Measurements from ENCODE around the gene SH3RF1. TPM values are rescaled to one million over a fixed set of nuclear protein-coding genes. Genes with fewer than 3 reads are reported as not detected.

Gene SH3RF1
- total and polyA plus RNA-seq, 2 of the 8 experiments (the other 6 are each of a cell fraction or from before 2014, with no cell fraction given), result 6.9 to 15.1 TPM

GRCh38 chr4:169200361-169201030 lies 70.3 kb downstream of the SH3RF1 start:
- POLR2A ChIA-PET (ENCODE audit: partially characterized antibody), result no interaction called here

More at GRCh38 chr4:169200361-169201030, 70.3 kb downstream of the SH3RF1 start:
- no peak overlapping the region for H2BK5ac ChIP-seq (ENCODE audit: low read depth, low read length)
- FAIRE-seq (no peak), DNase-seq (ENCODE audit: low read depth in 1 of 2, low spot score in 2 of 2) (no peak)
- H3K4me2 ChIP-seq (ENCODE audit: insufficient read depth in 1 of 2, low read depth in 2 of 2, low read length in 2 of 2), result no peak overlapping the region
- no peak overlapping the region for H3K14ac ChIP-seq (ENCODE audit: insufficient read length)
- H2BK20ac ChIP-seq (ENCODE audit: low read length), result no peak overlapping the region
- no peaks in the 10 kb centered on the region for H4K20me1 ChIP-seq (replicated peaks in 1 of 2; ENCODE audit: control insufficient read depth in 1 of 2, insufficient read depth in 2 of 2, low read length in 2 of 2)
- no peak overlapping the region for H3K4ac ChIP-seq (replicated peaks; ENCODE audit: insufficient read length, low read depth, low read length)
- no peaks in the 10 kb centered on the region for H3K79me1 ChIP-seq (ENCODE audit: low read depth, low read length)
- 79% methylated on average over 4 of the region's 4 CpGs; no CpG with 5 or more reads in 1 of the 2 experiments for WGBS, 2 experiments (ENCODE audit: extremely low coverage in 1 of 2, insufficient coverage in 1 of 2, insufficient read length in 1 of 2, insufficient replicate concordance in 2 of 2, low coverage in 1 of 2, low lambda C conversion rate in 2 of 2, missing lambda C conversion rate in 1 of 2)
- H2BK120ac ChIP-seq (replicated peaks; ENCODE audit: low read depth, low read length), result no peak overlapping the region
- no peaks in the 10 kb centered on the region for H3K23me2 ChIP-seq (ENCODE audit: low read depth, low read length)
- H2AK5ac ChIP-seq (ENCODE audit: low read depth, low read length), result no peak overlapping the region
- no peak overlapping the region for H3K18ac ChIP-seq (ENCODE audit: extremely low read depth, low read length)
- H3K9ac ChIP-seq (replicated peaks in 1 of 4; ENCODE audit: extremely low read depth in 1 of 4, low read depth in 3 of 4, low read length in 3 of 4), result no peak overlapping the region
- H3K56ac ChIP-seq (replicated peaks; ENCODE audit: insufficient read length, low read depth, low read length), result no peak overlapping the region
- peaks cover 0 to 3% (median 0%) of the 10 kb centered on the region in 4 experiments; a peak in 1 of 7 replicates for H3K4me1 ChIP-seq (replicated peaks in 1 of 4; ENCODE audit: control insufficient read depth in 3 of 4, insufficient read depth in 4 of 4, low read length in 3 of 4)
- H2BK12ac ChIP-seq (ENCODE audit: low read depth, low read length), result no peak overlapping the region
- 0 out of 4 replicates have a peak, but pooled peaks cover 0 to 3% of the 10 kb centered on the region in 2 experiments for H3K79me2 ChIP-seq (ENCODE audit: control insufficient read depth in 1 of 2, insufficient read depth in 2 of 2, low read length in 2 of 2)
- H3K9me3 ChIP-seq (ENCODE audit: insufficient read depth in 2 of 2, low read depth in 1 of 2, low read length in 1 of 2), result no peaks in the 10 kb centered on the region
- no peak overlapping the region for H3K27ac ChIP-seq (ENCODE audit: low read depth, low read length)
- TF ChIP-seq POLR2AphosphoS5 (IDR thresholded peaks at IDR 0.05; ENCODE audit: low read depth, low read length), result no peak
- TF ChIP-seq SP2 (IDR thresholded peaks at IDR 0.05; ENCODE audit: low read length), result no peak
- TF ChIP-seq, protein P1, sequence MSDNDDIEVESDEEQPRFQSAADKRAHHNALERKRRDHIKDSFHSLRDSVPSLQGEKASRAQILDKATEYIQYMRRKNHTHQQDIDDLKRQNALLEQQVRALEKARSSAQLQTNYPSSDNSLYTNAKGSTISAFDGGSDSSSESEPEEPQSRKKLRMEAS (IDR thresholded peaks at IDR 0.05), result no peak
- no peak for TF ChIP-seq SUZ12 (IDR thresholded peaks at IDR 0.05; ENCODE audit: low read length)
- no peak for TF ChIP-seq KDM4A (IDR thresholded peaks at IDR 0.05; ENCODE audit: low read depth, low read length, severe bottlenecking)
- H2BK15ac ChIP-seq (ENCODE audit: low read length), result no peak overlapping the region
- H3K4me3 ChIP-seq (ENCODE audit: extremely low read depth in 1 of 4, insufficient read depth in 2 of 4, low read depth in 3 of 4, low read length in 4 of 4), result no peak overlapping the region
- CTCF ChIA-PET (ENCODE audit: partially characterized antibody), result no interaction called here
- H3K36me3 ChIP-seq (ENCODE audit: control insufficient read depth in 2 of 4, insufficient read depth in 4 of 4, low read length in 3 of 4), result no peaks in the 10 kb centered on the region
- no peak overlapping the region for H2AFZ ChIP-seq (ENCODE audit: low read length)
- H4K5ac ChIP-seq (ENCODE audit: insufficient read length, low read depth, low read length), result no peak overlapping the region
- no peak overlapping the region for H4K91ac ChIP-seq (replicated peaks; ENCODE audit: insufficient read length, low read length)
- no peak overlapping the region for H3K23ac ChIP-seq (ENCODE audit: insufficient read length)
- H3K27me3 ChIP-seq (replicated peaks in 1 of 4; ENCODE audit: control insufficient read depth in 3 of 4, extremely low read depth in 1 of 4, insufficient read depth in 3 of 4, low read length in 3 of 4), result no peaks in the 10 kb centered on the region
- H4K8ac ChIP-seq (ENCODE audit: extremely low read depth, insufficient read depth, low read length), result no peak overlapping the region
